ENCODE data around the gene EXOC4.

The EXOC4 gene

GRCh38 chr7:133240302-133240701 is 12.6 kb upstream of the EXOC4 start:
- H3K4me3 ChIP-seq (ENCODE audit: low read length in 2 of 2) = no peak overlapping the region
- no peak overlapping the region for H3K9ac ChIP-seq (ENCODE audit: low read depth in 1 of 2, low read length in 2 of 2)
- no peaks in the 10 kb centered on the region for H3K27me3 ChIP-seq (ENCODE audit: control insufficient read depth in 2 of 2, insufficient read depth in 2 of 2, low read length in 2 of 2)
- no peak overlapping the region for H3K27ac ChIP-seq (ENCODE audit: low read depth in 2 of 2, low read length in 2 of 2)
- H3K36me3 ChIP-seq (ENCODE audit: control insufficient read depth in 2 of 2, insufficient read depth in 2 of 2, low read length in 2 of 2) = no peaks in the 10 kb centered on the region
- H3K9me3 ChIP-seq (ENCODE audit: control insufficient read depth in 2 of 2, low read length in 2 of 2) = no peaks in the 10 kb centered on the region
- H3K4me1 ChIP-seq (ENCODE audit: control insufficient read depth in 2 of 2, insufficient read depth in 2 of 2, low read length in 2 of 2) = no peaks in the 10 kb centered on the region

DNA sequence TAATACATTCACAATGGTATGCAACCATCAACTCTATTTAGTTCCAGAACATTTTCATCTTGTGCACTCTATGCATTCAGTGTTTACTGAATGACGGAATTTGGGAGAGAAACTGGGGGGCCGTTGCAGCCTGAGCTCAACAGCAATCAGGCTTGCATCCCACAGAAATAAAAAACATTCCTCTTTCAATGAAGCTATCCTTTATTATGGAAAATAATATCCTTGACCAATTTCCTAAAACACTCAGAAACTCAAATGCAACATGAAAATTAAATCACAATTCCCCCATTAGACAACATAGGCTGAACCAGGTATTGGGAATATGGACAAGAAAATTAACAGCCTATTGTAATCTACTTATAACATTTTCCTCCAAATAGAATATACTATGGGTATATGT is 6.3 kb upstream of the EXOC4 start:
- Histone ChIP-seq H3K4me1 (ENCODE audit: control insufficient read depth in 2 of 2, insufficient read depth in 2 of 2, low read length in 2 of 2) (no peaks in the 10 kb centered on the region), H3K4me3 (ENCODE audit: low read length in 2 of 2) (no peak overlapping the region)

GRCh38 chr7:133248901-133249300 is 4.0 kb upstream of the EXOC4 start:
- no peaks in the 10 kb centered on the region for H3K36me3 ChIP-seq (ENCODE audit: control insufficient read depth in 2 of 2, insufficient read depth in 2 of 2, low read length in 2 of 2)
- no peak overlapping the region for H3K4me3 ChIP-seq (ENCODE audit: low read length in 2 of 2)
- H3K27ac ChIP-seq (ENCODE audit: low read depth in 2 of 2, low read length in 2 of 2) = no peak overlapping the region
- peaks cover 0 to 1% of the 10 kb centered on the region in 2 donors for H3K4me1 ChIP-seq (ENCODE audit: control insufficient read depth in 2 of 2, insufficient read depth in 2 of 2, low read length in 2 of 2)
- no peaks in the 10 kb centered on the region for H3K27me3 ChIP-seq (ENCODE audit: control insufficient read depth in 2 of 2, insufficient read depth in 2 of 2, low read length in 2 of 2)
- no peaks in the 10 kb centered on the region for H3K9me3 ChIP-seq (ENCODE audit: control insufficient read depth in 2 of 2, low read length in 2 of 2)
- no peak overlapping the region for H3K9ac ChIP-seq (ENCODE audit: low read depth in 1 of 2, low read length in 2 of 2)

More for the DNA sequence above, 6.3 kb upstream of the EXOC4 start:
- Histone ChIP-seq H3K9ac (ENCODE audit: low read depth in 1 of 2, low read length in 2 of 2) (no peak overlapping the region), H3K27me3 (ENCODE audit: control insufficient read depth in 2 of 2, insufficient read depth in 2 of 2, low read length in 2 of 2) (no peaks in the 10 kb centered on the region), H3K36me3 (ENCODE audit: control insufficient read depth in 2 of 2, insufficient read depth in 2 of 2, low read length in 2 of 2) (no peaks in the 10 kb centered on the region), H3K9me3 (ENCODE audit: control insufficient read depth in 2 of 2, low read length in 2 of 2) (no peaks in the 10 kb centered on the region), H3K27ac (ENCODE audit: low read depth in 2 of 2, low read length in 2 of 2) (no peak overlapping the region)

GRCh38 chr7:133252506-133252857 is 396 bp upstream of the EXOC4 start:
- no peak overlapping the region for H3K9ac ChIP-seq (ENCODE audit: low read depth in 1 of 2, low read length in 2 of 2)
- no peak overlapping the region for H3K4me3 ChIP-seq (ENCODE audit: low read length in 2 of 2)
- no peak overlapping the region for H3K27ac ChIP-seq (ENCODE audit: low read depth in 2 of 2, low read length in 2 of 2)
- H3K36me3 ChIP-seq (ENCODE audit: control insufficient read depth in 2 of 2, insufficient read depth in 2 of 2, low read length in 2 of 2) = no peaks in the 10 kb centered on the region
- H3K4me1 ChIP-seq (ENCODE audit: control insufficient read depth in 2 of 2, insufficient read depth in 2 of 2, low read length in 2 of 2) = peaks cover 0 to 4% of the 10 kb centered on the region in 2 donors
- H3K9me3 ChIP-seq (ENCODE audit: control insufficient read depth in 2 of 2, low read length in 2 of 2) = no peaks in the 10 kb centered on the region
- no peaks in the 10 kb centered on the region for H3K27me3 ChIP-seq (ENCODE audit: control insufficient read depth in 2 of 2, insufficient read depth in 2 of 2, low read length in 2 of 2)

DNA sequence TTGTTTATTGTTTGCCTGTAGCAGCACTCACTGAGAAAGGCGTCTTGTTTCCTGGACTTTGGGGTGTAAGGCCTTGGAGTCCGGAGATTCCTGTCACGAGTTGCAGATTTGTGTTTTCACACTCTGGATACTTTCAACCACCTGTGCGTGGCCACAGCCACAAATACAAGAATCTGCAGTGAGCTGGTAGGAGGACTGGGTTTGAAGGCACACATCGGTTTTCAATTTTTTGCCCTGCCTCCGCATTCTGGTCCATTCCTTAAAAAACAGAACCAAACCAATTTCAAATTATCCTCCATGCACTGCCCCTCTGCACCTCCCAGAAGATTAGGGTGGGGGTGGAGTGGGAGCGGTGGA is 619 bp downstream of the EXOC4 start:
- peaks cover 0 to 4% of the 10 kb centered on the region in 2 donors for H3K4me1 ChIP-seq (ENCODE audit: control insufficient read depth in 2 of 2, insufficient read depth in 2 of 2, low read length in 2 of 2)
- H3K4me3 ChIP-seq (ENCODE audit: low read length in 2 of 2) = peak overlapping the region; percentile 75 to 89
- no peaks in the 10 kb centered on the region for H3K9me3 ChIP-seq (ENCODE audit: control insufficient read depth in 2 of 2, low read length in 2 of 2)
- no peaks in the 10 kb centered on the region for H3K36me3 ChIP-seq (ENCODE audit: control insufficient read depth in 2 of 2, insufficient read depth in 2 of 2, low read length in 2 of 2)
- H3K27ac ChIP-seq (ENCODE audit: low read depth in 2 of 2, low read length in 2 of 2) = peak overlapping the region in 1 of 2 donors; percentile 66
- H3K9ac ChIP-seq (ENCODE audit: low read depth in 1 of 2, low read length in 2 of 2) = peak overlapping the region; percentile 70 to 87
- H3K27me3 ChIP-seq (ENCODE audit: control insufficient read depth in 2 of 2, insufficient read depth in 2 of 2, low read length in 2 of 2) = no peaks in the 10 kb centered on the region

GRCh38 chr7:133255486-133255885 is 2.6 kb downstream of the EXOC4 start:
- no peaks in the 10 kb centered on the region for H3K9me3 ChIP-seq (ENCODE audit: control insufficient read depth in 2 of 2, low read length in 2 of 2)
- H3K9ac ChIP-seq (ENCODE audit: low read depth in 1 of 2, low read length in 2 of 2) = no peak overlapping the region

GRCh38 chr7:133258174-133258573 is 5.3 kb downstream of the EXOC4 start:
- H3K27ac ChIP-seq (ENCODE audit: low read depth in 2 of 2, low read length in 2 of 2) = no peak overlapping the region
- peaks cover 0 to 6% of the 10 kb centered on the region in 2 donors for H3K4me1 ChIP-seq (ENCODE audit: control insufficient read depth in 2 of 2, insufficient read depth in 2 of 2, low read length in 2 of 2)

More at GRCh38 chr7:133255486-133255885, 2.6 kb downstream of the EXOC4 start:
- Histone ChIP-seq H3K27ac (ENCODE audit: low read depth in 2 of 2, low read length in 2 of 2) (no peak overlapping the region), H3K4me1 (ENCODE audit: control insufficient read depth in 2 of 2, insufficient read depth in 2 of 2, low read length in 2 of 2) (peaks cover 0 to 4% of the 10 kb centered on the region in 2 donors), H3K4me3 (ENCODE audit: low read length in 2 of 2) (no peak overlapping the region), H3K27me3 (ENCODE audit: control insufficient read depth in 2 of 2, insufficient read depth in 2 of 2, low read length in 2 of 2) (no peaks in the 10 kb centered on the region), H3K36me3 (ENCODE audit: control insufficient read depth in 2 of 2, insufficient read depth in 2 of 2, low read length in 2 of 2) (no peaks in the 10 kb centered on the region)

GRCh38 chr7:133265821-133266220 is 12.9 kb downstream of the EXOC4 start:
- no peaks in the 10 kb centered on the region for H3K9me3 ChIP-seq (ENCODE audit: control insufficient read depth in 2 of 2, low read length in 2 of 2)
- no peak overlapping the region for H3K9ac ChIP-seq (ENCODE audit: low read depth in 1 of 2, low read length in 2 of 2)
- no peaks in the 10 kb centered on the region for H3K27me3 ChIP-seq (ENCODE audit: control insufficient read depth in 2 of 2, insufficient read depth in 2 of 2, low read length in 2 of 2)
- no peak overlapping the region for H3K4me3 ChIP-seq (ENCODE audit: low read length in 2 of 2)
- no peak overlapping the region for H3K27ac ChIP-seq (ENCODE audit: low read depth in 2 of 2, low read length in 2 of 2)
- peaks cover 0 to 2% of the 10 kb centered on the region in 2 donors for H3K4me1 ChIP-seq (ENCODE audit: control insufficient read depth in 2 of 2, insufficient read depth in 2 of 2, low read length in 2 of 2)
- no peaks in the 10 kb centered on the region for H3K36me3 ChIP-seq (ENCODE audit: control insufficient read depth in 2 of 2, insufficient read depth in 2 of 2, low read length in 2 of 2)

More at GRCh38 chr7:133258174-133258573, 5.3 kb downstream of the EXOC4 start:
- H3K9me3 ChIP-seq (ENCODE audit: control insufficient read depth in 2 of 2, low read length in 2 of 2) = no peaks in the 10 kb centered on the region
- no peaks in the 10 kb centered on the region for H3K36me3 ChIP-seq (ENCODE audit: control insufficient read depth in 2 of 2, insufficient read depth in 2 of 2, low read length in 2 of 2)
- no peak overlapping the region for H3K4me3 ChIP-seq (ENCODE audit: low read length in 2 of 2)
- no peaks in the 10 kb centered on the region for H3K27me3 ChIP-seq (ENCODE audit: control insufficient read depth in 2 of 2, insufficient read depth in 2 of 2, low read length in 2 of 2)
- H3K9ac ChIP-seq (ENCODE audit: low read depth in 1 of 2, low read length in 2 of 2) = no peak overlapping the region

DNA sequence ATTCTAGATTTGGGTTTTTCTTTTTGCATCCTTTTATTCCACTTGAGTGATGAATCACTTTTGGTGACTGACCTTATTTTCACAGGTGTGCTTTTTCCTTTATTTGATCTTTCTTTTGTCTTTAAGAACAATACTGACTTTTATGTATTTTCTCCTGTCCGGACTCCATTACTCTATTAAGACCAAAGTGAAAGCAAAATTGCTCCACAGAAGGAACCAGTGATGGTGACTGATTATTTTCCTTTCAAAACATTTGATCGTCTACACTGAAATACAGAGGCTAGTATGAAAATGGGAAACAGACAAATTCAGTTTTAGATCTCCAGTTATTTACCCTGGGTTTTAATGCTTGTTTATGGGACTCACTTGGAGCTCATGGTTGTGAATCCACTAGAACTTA is 15.5 kb downstream of the EXOC4 start:
- H3K4me1 ChIP-seq (ENCODE audit: control insufficient read depth in 2 of 2, insufficient read depth in 2 of 2, low read length in 2 of 2) = no peaks in the 10 kb centered on the region
- H3K36me3 ChIP-seq (ENCODE audit: control insufficient read depth in 2 of 2, insufficient read depth in 2 of 2, low read length in 2 of 2) = no peaks in the 10 kb centered on the region
- no peak overlapping the region for H3K27ac ChIP-seq (ENCODE audit: low read depth in 2 of 2, low read length in 2 of 2)
- H3K9ac ChIP-seq (ENCODE audit: low read depth in 1 of 2, low read length in 2 of 2) = no peak overlapping the region
- no peak overlapping the region for H3K4me3 ChIP-seq (ENCODE audit: low read length in 2 of 2)
- no peaks in the 10 kb centered on the region for H3K9me3 ChIP-seq (ENCODE audit: control insufficient read depth in 2 of 2, low read length in 2 of 2)
- no peaks in the 10 kb centered on the region for H3K27me3 ChIP-seq (ENCODE audit: control insufficient read depth in 2 of 2, insufficient read depth in 2 of 2, low read length in 2 of 2)

- H3K27me3 ChIP-seq (ENCODE audit: control insufficient read depth in 2 of 2, insufficient read depth in 2 of 2, low read length in 2 of 2) = no peaks in the 10 kb centered on the region
- H3K27ac ChIP-seq (ENCODE audit: low read depth in 2 of 2, low read length in 2 of 2) = no peak overlapping the region
- H3K4me1 ChIP-seq (ENCODE audit: control insufficient read depth in 2 of 2, insufficient read depth in 2 of 2, low read length in 2 of 2) = no peaks in the 10 kb centered on the region
- H3K36me3 ChIP-seq (ENCODE audit: control insufficient read depth in 2 of 2, insufficient read depth in 2 of 2, low read length in 2 of 2) = peaks cover 0 to 17% of the 10 kb centered on the region in 2 donors
- no peak overlapping the region for H3K4me3 ChIP-seq (ENCODE audit: low read length in 2 of 2)
- no peaks in the 10 kb centered on the region for H3K9me3 ChIP-seq (ENCODE audit: control insufficient read depth in 2 of 2, low read length in 2 of 2)
- no peak overlapping the region for H3K9ac ChIP-seq (ENCODE audit: low read depth in 1 of 2, low read length in 2 of 2)
Observed at GRCh38 chr7:133272336-133272735, 19.5 kb downstream of the EXOC4 start.

DNA sequence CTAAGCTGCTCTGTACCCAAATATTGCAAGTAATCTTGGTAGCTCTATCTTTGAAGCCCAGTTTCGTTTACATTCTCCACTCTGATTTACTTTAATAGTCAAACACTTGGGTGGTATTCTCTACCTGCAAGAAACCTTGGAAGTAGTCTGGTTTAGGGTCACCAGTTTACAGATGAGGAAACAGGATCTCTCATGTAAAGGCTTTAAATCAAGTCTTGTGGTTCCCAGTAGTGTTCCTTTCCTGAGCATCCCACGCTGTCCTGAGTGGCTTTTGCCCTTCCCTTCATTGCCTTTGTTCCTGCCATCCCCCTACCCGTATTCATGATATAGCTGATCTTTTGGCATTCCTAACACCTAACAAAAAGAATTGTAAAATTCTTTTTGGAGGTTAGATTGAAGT is 20.3 kb downstream of the EXOC4 start:
- no peak overlapping the region for H3K9ac ChIP-seq (ENCODE audit: low read depth in 1 of 2, low read length in 2 of 2)
- no peaks in the 10 kb centered on the region for H3K9me3 ChIP-seq (ENCODE audit: control insufficient read depth in 2 of 2, low read length in 2 of 2)
- no peak overlapping the region for H3K27ac ChIP-seq (ENCODE audit: low read depth in 2 of 2, low read length in 2 of 2)
- no peaks in the 10 kb centered on the region for H3K4me1 ChIP-seq (ENCODE audit: control insufficient read depth in 2 of 2, insufficient read depth in 2 of 2, low read length in 2 of 2)
- H3K36me3 ChIP-seq (ENCODE audit: control insufficient read depth in 2 of 2, insufficient read depth in 2 of 2, low read length in 2 of 2) = peaks cover 0 to 18% of the 10 kb centered on the region in 2 donors
- H3K27me3 ChIP-seq (ENCODE audit: control insufficient read depth in 2 of 2, insufficient read depth in 2 of 2, low read length in 2 of 2) = no peaks in the 10 kb centered on the region
- H3K4me3 ChIP-seq (ENCODE audit: low read length in 2 of 2) = no peak overlapping the region
